ENCODE measurements around the gene CTU2. TPM values are rescaled to one million over a fixed set of nuclear protein-coding genes. Genes with fewer than 3 reads are reported as not detected.
A peak's percentile ranks its signal among the peaks of the same experiment; 100 is the strongest.

CTU2 gene
- polyA plus RNA-seq, 1 donor (not counting 4 experiments of a cell fraction or from before 2014, with no cell fraction given), result 6.3 TPM

DNA sequence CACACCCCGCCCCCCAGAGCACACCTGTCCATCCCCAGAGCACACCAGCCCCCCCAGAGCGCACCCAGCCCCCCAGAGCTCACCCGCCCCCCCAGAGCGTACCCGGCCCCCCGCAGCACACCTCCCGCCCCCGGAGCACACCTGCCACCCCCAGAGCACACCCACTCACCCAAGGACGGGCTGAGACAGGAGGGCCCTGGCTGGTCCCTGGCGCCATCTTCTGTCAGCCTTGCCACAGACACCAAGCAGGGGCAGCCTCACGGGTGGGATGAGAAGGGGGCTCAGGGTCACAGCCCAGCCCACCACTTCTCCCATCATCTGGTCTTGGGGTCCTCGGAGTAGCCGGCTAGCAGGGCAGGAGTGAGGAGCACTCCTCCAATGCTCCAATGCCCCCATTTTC, 46.9 kb downstream of the CTU2 start:
- H3K4me3 ChIP-seq (ENCODE audit: control insufficient read depth in 2 of 3, extremely low read depth in 1 of 3, insufficient read depth in 2 of 3, low read depth in 1 of 3, low read length in 3 of 3), result no peak overlapping the region
- peaks cover 68% of the 10 kb centered on the region for H3K79me2 ChIP-seq (ENCODE audit: control insufficient read depth, insufficient read depth, low read length)
- H2AFZ ChIP-seq (ENCODE audit: control insufficient read depth, low read length), result no peak overlapping the region
- FAIRE-seq (no peak), DNase-seq (ENCODE audit: low read depth, low spot score) (no peak)
- dilution Hi-C loops (cut with MboI; ENCODE audit: extremely low pct_ligation_motif_present, low sequenced_read_pairs), result loop anchor here (25.0 kb wide), 1 partner anchor 91 kb away; the partner anchor contains the start of genes CYBA and MVD
- peaks cover 5 to 15% of the 10 kb centered on the region in 2 experiments for H3K36me3 ChIP-seq (ENCODE audit: control insufficient read depth in 2 of 2, extremely low read depth in 1 of 2, insufficient read depth in 2 of 2, low read length in 2 of 2)
- no peaks in the 10 kb centered on the region for H3K27me3 ChIP-seq (ENCODE audit: control insufficient read depth, extremely low read depth, insufficient read depth, low read length)
- H3K9ac ChIP-seq (ENCODE audit: control insufficient read depth, extremely low read depth, insufficient read depth, low read length), result no peak overlapping the region
- H3K4me2 ChIP-seq (ENCODE audit: control insufficient read depth, extremely low read depth, insufficient read depth, low read depth, low read length), result no peak overlapping the region
- H3K9me3 ChIP-seq (ENCODE audit: control insufficient read depth, low read depth, low read length), result no peaks in the 10 kb centered on the region
- TF ChIP-seq, protein P1, sequence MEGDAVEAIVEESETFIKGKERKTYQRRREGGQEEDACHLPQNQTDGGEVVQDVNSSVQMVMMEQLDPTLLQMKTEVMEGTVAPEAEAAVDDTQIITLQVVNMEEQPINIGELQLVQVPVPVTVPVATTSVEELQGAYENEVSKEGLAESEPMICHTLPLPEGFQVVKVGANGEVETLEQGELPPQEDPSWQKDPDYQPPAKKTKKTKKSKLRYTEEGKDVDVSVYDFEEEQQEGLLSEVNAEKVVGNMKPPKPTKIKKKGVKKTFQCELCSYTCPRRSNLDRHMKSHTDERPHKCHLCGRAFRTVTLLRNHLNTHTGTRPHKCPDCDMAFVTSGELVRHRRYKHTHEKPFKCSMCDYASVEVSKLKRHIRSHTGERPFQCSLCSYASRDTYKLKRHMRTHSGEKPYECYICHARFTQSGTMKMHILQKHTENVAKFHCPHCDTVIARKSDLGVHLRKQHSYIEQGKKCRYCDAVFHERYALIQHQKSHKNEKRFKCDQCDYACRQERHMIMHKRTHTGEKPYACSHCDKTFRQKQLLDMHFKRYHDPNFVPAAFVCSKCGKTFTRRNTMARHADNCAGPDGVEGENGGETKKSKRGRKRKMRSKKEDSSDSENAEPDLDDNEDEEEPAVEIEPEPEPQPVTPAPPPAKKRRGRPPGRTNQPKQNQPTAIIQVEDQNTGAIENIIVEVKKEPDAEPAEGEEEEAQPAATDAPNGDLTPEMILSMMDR (optimal IDR thresholded peaks at IDR 0.05 in 1 of 3, IDR thresholded peaks at IDR 0.05 in 1 of 3, conservative IDR thresholded peaks at IDR 0.05 in 1 of 3; ENCODE audit: extremely low read depth in 1 of 3, insufficient read depth in 2 of 3, low read length in 3 of 3), result peak in 1 of 3 experiments; percentile 27
- TF ChIP-seq EZH2 (IDR thresholded peaks at IDR 0.05; ENCODE audit: low read length), result no peak
- H4K20me1 ChIP-seq (ENCODE audit: control insufficient read depth, extremely low read depth, insufficient read depth, low read length), result peaks cover 16% of the 10 kb centered on the region
- no peaks in the 10 kb centered on the region for H3K9me1 ChIP-seq (ENCODE audit: control insufficient read depth, extremely low read depth, insufficient read depth, low read length)
- H3K4me1 ChIP-seq (ENCODE audit: control insufficient read depth, extremely low read depth, insufficient read depth, low read length), result peaks cover 26% of the 10 kb centered on the region
- no peak overlapping the region for H3K27ac ChIP-seq (ENCODE audit: control insufficient read depth, insufficient read depth, low read length)

DNA sequence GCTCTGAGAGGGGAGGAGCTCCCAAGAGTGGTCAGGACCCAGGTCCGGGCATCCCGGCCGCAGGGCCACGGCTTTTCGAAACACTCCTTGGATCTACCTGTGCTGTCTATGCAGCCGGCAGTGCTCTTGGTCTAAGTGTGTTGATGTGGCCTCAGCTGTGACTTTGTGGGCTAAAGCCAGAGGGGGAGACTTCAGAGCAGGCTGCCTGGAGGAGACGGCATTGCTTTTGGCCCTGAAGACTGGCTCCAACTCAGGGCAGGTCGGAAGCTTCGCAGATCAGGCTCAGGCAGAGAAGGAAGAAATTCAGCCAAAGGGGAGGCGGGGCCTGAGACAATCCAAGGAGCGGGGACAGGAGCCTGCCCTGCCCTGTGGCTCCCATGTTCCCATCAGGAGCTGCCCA, 47.3 kb downstream of the CTU2 start:
- Histone ChIP-seq H2AFZ (ENCODE audit: control insufficient read depth, low read length) (no peak overlapping the region), H3K4me3 (ENCODE audit: control insufficient read depth in 2 of 3, extremely low read depth in 1 of 3, insufficient read depth in 2 of 3, low read depth in 1 of 3, low read length in 3 of 3) (no peak overlapping the region), H3K4me2 (ENCODE audit: control insufficient read depth, extremely low read depth, insufficient read depth, low read depth, low read length) (no peak overlapping the region), H3K4me1 (ENCODE audit: control insufficient read depth, extremely low read depth, insufficient read depth, low read length) (peaks cover 26% of the 10 kb centered on the region), H3K9ac (ENCODE audit: control insufficient read depth, extremely low read depth, insufficient read depth, low read length) (peak overlapping the region; percentile 15), H3K9me1 (ENCODE audit: control insufficient read depth, extremely low read depth, insufficient read depth, low read length) (no peaks in the 10 kb centered on the region), H3K36me3 (ENCODE audit: control insufficient read depth in 2 of 2, extremely low read depth in 1 of 2, insufficient read depth in 2 of 2, low read length in 2 of 2) (peaks cover 7 to 15% of the 10 kb centered on the region in 2 experiments), H3K27ac (ENCODE audit: control insufficient read depth, insufficient read depth, low read length) (no peak overlapping the region), H3K9me3 (ENCODE audit: control insufficient read depth, low read depth, low read length) (no peaks in the 10 kb centered on the region), H3K27me3 (ENCODE audit: control insufficient read depth, extremely low read depth, insufficient read depth, low read length) (no peaks in the 10 kb centered on the region), H4K20me1 (ENCODE audit: control insufficient read depth, extremely low read depth, insufficient read depth, low read length) (peaks cover 16% of the 10 kb centered on the region), H3K79me2 (ENCODE audit: control insufficient read depth, insufficient read depth, low read length) (peaks cover 72% of the 10 kb centered on the region)
- TF ChIP-seq, protein P1 (optimal IDR thresholded peaks at IDR 0.05 in 1 of 3, IDR thresholded peaks at IDR 0.05 in 1 of 3, conservative IDR thresholded peaks at IDR 0.05 in 1 of 3; ENCODE audit: extremely low read depth in 1 of 3, insufficient read depth in 2 of 3, low read length in 3 of 3), result peak in 1 of 3 experiments; percentile 6
- no peak for TF ChIP-seq EZH2 (IDR thresholded peaks at IDR 0.05; ENCODE audit: low read length)
- DNase-seq (ENCODE audit: low read depth, low spot score), result no peak
- dilution Hi-C loops (cut with MboI; ENCODE audit: extremely low pct_ligation_motif_present, low sequenced_read_pairs), result loop anchor here (25.0 kb wide), 1 partner anchor 91 kb away; the partner anchor contains the start of genes CYBA and MVD
- no peak for FAIRE-seq

All from keratinocyte (primary cell).